HCT116 (cell line): Measurements from ENCODE around the gene GABPB1. TPM values are rescaled to one million over a fixed set of nuclear protein-coding genes. Genes with fewer than 3 reads are reported as not detected.

ENCODE experiments used
- ATAC-seq: fragments of 200-7000 bp; cut with Tn5 transposase; 2 replicates; pipeline ENCODE4 v1.9.1; 2020; ENCODE audit warnings: mild to moderate bottlenecking, moderate library complexity
- BruUV-seq: library from RNA; stranded (reverse); fragments of 400-500 nt; replicated peaks from 2 replicates; lab custom pipeline; 2021; lab: Mats Ljungman, UMichigan
- CTCF ChIA-PET: fragments of 300-600 bp; sonication (Branson Sonifier 250); formaldehyde crosslinking; loops from one replicate; lab custom pipeline; 2021; ENCODE audit warnings: antibody characterized with exemption; lab: Charles Lee
- POLR2A ChIA-PET: fragments of 300-600, 350-600 bp; sonication (Branson Sonifier 250); formaldehyde crosslinking; loops from one replicate; lab custom pipeline; 2021; ENCODE audit warnings: antibody characterized with exemption; lab: Charles Lee
- RAD21 ChIA-PET, 2 experiments: fragments of 300-600 bp; sonication (Branson Sonifier 250); formaldehyde crosslinking; loops; one replicate each; lab custom pipeline; 2023; ENCODE audit warnings: low total read pairs in 2 of 2; ENCODE audit not compliant: uncharacterized antibody in 2 of 2, unreplicated experiment in 2 of 2, low non-redundant PET in 1 of 2; lab: Charles Lee
- DNase-seq: peaks from one replicate; pipeline ENCODE4 v3.0.0-alpha.2; 2010; ENCODE audit warnings: low read depth, low spot score
- H2AFZ ChIP-seq: fragments of 200-600 bp; shearing (Covaris generic), sonication (generic); 2 replicates; pipeline ENCODE4 v1.6.1; 2017; ENCODE audit warnings: low read depth, mixed run types, mixed read lengths, antibody characterized with exemption, low read length; ENCODE audit not compliant: poor library complexity, severe bottlenecking
- H3K27ac ChIP-seq: 2 replicates; pipeline ENCODE4 v1.5.1; 2012; ENCODE audit warnings: low read depth, low read length
- H3K27me3 ChIP-seq: fragments of 200-600 bp; sonication (generic); 2 replicates; pipeline ENCODE4 v1.6.1; 2016; ENCODE audit warnings: mixed run types, low read length, mixed read lengths; ENCODE audit not compliant: insufficient read depth
- H3K36me3 ChIP-seq, 2 experiments: fragments of 200-500 bp in 1 of 2; fragments of 200-600 bp in 1 of 2; sonication (Bioruptor generic) in 1 of 2; sonication (generic) in 1 of 2; 2 replicates each; pipeline versions ENCODE4 v1.5.1 to v1.6.1; 2014 to 2016; ENCODE audit warnings: low read length in 2 of 2, inconsistent platforms in 1 of 2, mixed read lengths in 1 of 2, mixed run types in 1 of 2; ENCODE audit not compliant: insufficient read depth in 2 of 2, control insufficient read depth in 1 of 2
- H3K4me1 ChIP-seq, 2 experiments: fragments of 200-600 bp in 1 of 2; sonication (generic) in 1 of 2; 2 replicates each; pipeline versions ENCODE4 v1.5.1 to v1.6.1; 2012 to 2017; ENCODE audit warnings: low read length in 2 of 2, inconsistent platforms in 1 of 2, mild to moderate bottlenecking in 1 of 2, mixed read lengths in 1 of 2, mixed run types in 1 of 2, moderate library complexity in 1 of 2; ENCODE audit not compliant: insufficient read depth in 2 of 2, control insufficient read depth in 1 of 2
- H3K4me2 ChIP-seq: fragments of 200-600 bp; sonication (generic); 2 replicates; pipeline ENCODE4 v1.6.1; 2017; ENCODE audit warnings: mixed run types, low read length, mixed read lengths
- H3K4me3 ChIP-seq, 2 experiments: fragments of 200-600 bp in 1 of 2; sonication (generic) in 1 of 2; replicated peaks in 1 of 2; 2 replicates each; pipeline ENCODE4 v1.5.1; 2011 to 2016; ENCODE audit warnings: low read length in 2 of 2, control low read depth in 1 of 2, low read depth in 1 of 2, mild to moderate bottlenecking in 1 of 2, mixed read lengths in 1 of 2, mixed run types in 1 of 2
- H3K79me2 ChIP-seq: fragments of 200-600 bp; sonication (generic); 2 replicates; pipeline ENCODE4 v1.6.1; 2017; ENCODE audit warnings: mild to moderate bottlenecking, mixed run types, low read length, moderate library complexity, mixed read lengths; ENCODE audit not compliant: insufficient read depth
- H3K9ac ChIP-seq: fragments of 200-600 bp; sonication (generic); 2 replicates; pipeline ENCODE4 v1.6.1; 2016; ENCODE audit warnings: low read length, mixed read lengths
- H3K9me2 ChIP-seq: fragments of 200-600 bp; sonication (generic), shearing (Covaris generic); 2 replicates; pipeline ENCODE4 v1.6.1; 2017; ENCODE audit warnings: mixed run types, mild to moderate bottlenecking, moderate library complexity; ENCODE audit not compliant: insufficient read depth
- H3K9me3 ChIP-seq, 2 experiments: fragments of 200-500 bp in 1 of 2; fragments of 200-600 bp in 1 of 2; sonication (Bioruptor generic) in 1 of 2; sonication (generic) in 1 of 2; 2 replicates each; pipeline ENCODE4 v1.6.1; 2014 to 2017; ENCODE audit warnings: low read length in 2 of 2, mixed read lengths in 2 of 2, inconsistent platforms in 1 of 2, low read depth in 1 of 2, mild to moderate bottlenecking in 1 of 2, mixed run types in 1 of 2, moderate library complexity in 1 of 2; ENCODE audit not compliant: control insufficient read depth in 1 of 2, insufficient read depth in 1 of 2
- H4K20me1 ChIP-seq: fragments of 200-600 bp; sonication (generic), shearing (Covaris generic); 2 replicates; pipeline ENCODE4 v1.6.1; 2017; ENCODE audit warnings: mixed run types, mild to moderate bottlenecking, moderate library complexity; ENCODE audit not compliant: insufficient read depth
- ATF3 ChIP-seq: IDR thresholded peaks from 2 replicates; pipeline ENCODE4 v1.6.1; 2012
- CBX3 ChIP-seq: IDR thresholded peaks from 2 replicates; pipeline ENCODE4 v1.6.1; 2012; ENCODE audit warnings: low read depth
- CEBPB ChIP-seq: IDR thresholded peaks from 2 replicates; pipeline ENCODE4 v1.6.1; 2012; ENCODE audit warnings: low read depth
- ELF1 ChIP-seq: IDR thresholded peaks from 2 replicates; pipeline ENCODE4 v1.6.1; 2012; ENCODE audit warnings: low read depth, borderline replicate concordance
- EZH2phosphoT487 ChIP-seq: fragments of 200-600 bp; IDR thresholded peaks from 2 replicates; pipeline ENCODE4 v1.6.1; 2018; ENCODE audit warnings: antibody characterized with exemption, borderline replicate concordance
- FOSL1 ChIP-seq: IDR thresholded peaks from 2 replicates; pipeline ENCODE4 v1.6.1; 2012; ENCODE audit warnings: low read depth
- JUND ChIP-seq: IDR thresholded peaks from 2 replicates; pipeline ENCODE4 v1.6.1; 2012
- POLR2A ChIP-seq: IDR thresholded peaks from 2 replicates; pipeline ENCODE4 v1.7.0; 2011; ENCODE audit warnings: borderline replicate concordance; ENCODE audit not compliant: insufficient read depth, insufficient read length; ENCODE audit errors: extremely low read depth
- REST ChIP-seq: IDR thresholded peaks from 2 replicates; pipeline ENCODE4 v1.6.1; 2012; ENCODE audit warnings: low read depth
- SIN3A ChIP-seq: IDR thresholded peaks from 2 replicates; pipeline ENCODE4 v1.6.1; 2012; ENCODE audit warnings: low read depth
- SP1 ChIP-seq: IDR thresholded peaks from 2 replicates; pipeline ENCODE4 v1.6.1; 2012; ENCODE audit warnings: low read depth
- TCF7L2 ChIP-seq: IDR thresholded peaks from 2 replicates; pipeline ENCODE4 v1.7.0; 2011; ENCODE audit warnings: borderline replicate concordance, inconsistent platforms; ENCODE audit not compliant: insufficient read depth, insufficient read length; ENCODE audit errors: extremely low read depth
- ZBTB33 ChIP-seq: IDR thresholded peaks from 2 replicates; pipeline ENCODE4 v1.6.1; 2011; ENCODE audit warnings: mild to moderate bottlenecking, low read length, moderate library complexity; ENCODE audit not compliant: insufficient replicate concordance; ENCODE audit errors: extremely low read depth
- ZFX ChIP-seq: fragments of 450-650 bp; IDR thresholded peaks from 2 replicates; pipeline ENCODE4 v1.6.1; 2017
- ZNF274 ChIP-seq: fragments of 200-500 bp; sonication (Bioruptor generic); IDR thresholded peaks from 2 replicates; pipeline ENCODE4 v1.6.1; 2014; ENCODE audit warnings: mild to moderate bottlenecking, low read depth, low read length, inconsistent platforms
- intact Hi-C: fragments of 100-400 bp; cut with micrococcal nuclease; formaldehyde crosslinking; loops from 2 replicates; pipeline ENCODE4 v1.10.0; 2022
- total RNA-seq: library from RNA; stranded (reverse); gene quantifications from one replicate; pipeline ENCODE4 v1.2.1, GENCODE V29; 2021; ENCODE audit not compliant: unreplicated experiment

The GABPB1 gene
- total RNA-seq, 1 experiment from 2014 or later = 20.1 TPM

- ChIA-PET CTCF (no interaction called here), RAD21 (no interaction called here)
- Histone ChIP-seq H3K36me3 (no peaks in the 10 kb centered on the region), H2AFZ (no peak overlapping the region), H3K9me2 (no peaks in the 10 kb centered on the region), H3K4me3 (no peak overlapping the region), H3K9me3 (no peaks in the 10 kb centered on the region), H3K27ac (no peak overlapping the region), H3K9ac (no peak overlapping the region), H3K4me1 (no peaks in the 10 kb centered on the region), H3K27me3 (no peaks in the 10 kb centered on the region)
- intact Hi-C loops = no loop called here
- no TSS peak for BruUV-seq
- TF ChIP-seq SIN3A (no peak), ZNF274 (no peak), SP1 (no peak), ATF3 (no peak), CBX3 (no peak), ZFX (no peak), POLR2A (no peak), REST (no peak), JUND (no peak), CEBPB (no peak), FOSL1 (no peak), ELF1 (no peak), ZBTB33 (no peak), TCF7L2 (no peak), EZH2phosphoT487 (no peak)
- TF ChIP-seq, all 23 proteins: peak for 0
- no peaks in the 10 kb centered on the region for H3K79me2 ChIP-seq
- DNase-seq = no peak
- no peak overlapping the region for H3K4me2 ChIP-seq
- POLR2A ChIA-PET = no interaction called here
- H4K20me1 ChIP-seq = no peaks in the 10 kb centered on the region
- no peak for ATAC-seq
These were observed 77.6 kb downstream of the GABPB1 start for GRCh38 chr15:50277370-50277769.
